Smooth muscle cell (in vitro differentiated cells): ENCODE results near the gene CDRT4. TPM values are rescaled to one million over a fixed set of nuclear protein-coding genes. Genes with fewer than 3 reads are reported as not detected.

Experiments
- DNase-seq: peaks from one replicate; lab custom pipeline; 2025; ENCODE audit not compliant: unreplicated experiment; lab: John Stamatoyannopoulos, UW
- H2AFZ ChIP-seq: fragments of 200-600 bp; sonication (generic); 2 replicates; pipeline ENCODE4 v1.6.0; 2016; ENCODE audit warnings: antibody characterized with exemption, low read depth, mild to moderate bottlenecking
- H3F3A ChIP-seq: fragments of 200-600 bp; sonication (generic); 2 replicates; pipeline ENCODE4 v1.6.0; 2017; ENCODE audit warnings: antibody characterized with exemption, low read depth
- H3K27ac ChIP-seq: fragments of 200-600 bp; sonication (generic); 2 replicates; pipeline ENCODE4 v1.5.1; 2016; ENCODE audit warnings: low read depth, mild to moderate bottlenecking
- H3K27me3 ChIP-seq: fragments of 200-600 bp; sonication (generic); 2 replicates; pipeline ENCODE4 v1.6.1; 2016; ENCODE audit warnings: low read depth, mild to moderate bottlenecking
- H3K36me3 ChIP-seq: fragments of 200-600 bp; sonication (generic); 2 replicates; pipeline ENCODE4 v1.5.1; 2016; ENCODE audit warnings: low read depth
- H3K4me1 ChIP-seq: fragments of 200-600 bp; sonication (generic); 2 replicates; pipeline ENCODE4 v1.5.1; 2016; ENCODE audit warnings: low read depth
- H3K4me2 ChIP-seq: fragments of 200-600 bp; sonication (generic); 2 replicates; pipeline ENCODE4 v1.6.0; 2016; ENCODE audit warnings: mild to moderate bottlenecking
- H3K4me3 ChIP-seq: fragments of 200-600 bp; sonication (generic); 2 replicates; pipeline ENCODE4 v1.5.1; 2016; ENCODE audit warnings: mild to moderate bottlenecking
- H3K79me2 ChIP-seq: fragments of 200-600 bp; sonication (generic); 2 replicates; pipeline ENCODE4 v1.6.0; 2016; ENCODE audit warnings: low read depth, mild to moderate bottlenecking
- H3K9ac ChIP-seq: fragments of 200-600 bp; sonication (generic); 2 replicates; pipeline ENCODE4 v1.6.0; 2016; ENCODE audit warnings: low read depth
- H3K9me3 ChIP-seq: fragments of 200-600 bp; sonication (generic); replicated peaks from 2 replicates; pipeline ENCODE4 v1.5.1; 2016; ENCODE audit warnings: low read depth
- H4K20me1 ChIP-seq: fragments of 200-600 bp; sonication (generic); 2 replicates; pipeline ENCODE4 v1.6.0; 2016; ENCODE audit warnings: low read depth
- whole genome bisulfite sequencing: methylation state at CpG from one replicate; pipeline ENCODE4 v1.1.7; 2016; ENCODE audit warnings: low lambda C conversion rate; 5-methylcytosine and 5-hydroxymethylcytosine counted together
- polyA plus RNA-seq: library from polyadenylated mRNA; unstranded; fragments of >200 nt; fragmentation: Nextera tagmentation; extraction: Ambion mirVana; gene quantifications from 2 replicates; pipeline ENCODE4 v1.2.1, GENCODE V29; 2016
- total RNA-seq: library from RNA; depleted of rRNA; stranded (reverse); fragments of >200 nt; gene quantifications from 2 replicates; pipeline ENCODE4 v1.2.3, GENCODE V29; 2014
- TF ChIP-seq, protein P1 (sequence below): fragments of 200-600 bp; sonication (generic); IDR thresholded peaks from 2 replicates; pipeline ENCODE4 v1.5.1; 2017; ENCODE audit warnings: borderline replicate concordance, mild to moderate bottlenecking, antibody characterized with exemption; ENCODE audit not compliant: insufficient read depth, poor library complexity, severe bottlenecking

The CDRT4 gene
- total and polyA plus RNA-seq, 2 experiments from 2014 or later = 0.45 to 4.2 TPM

GRCh38 chr17:15452746-15453145, 14.7 kb downstream of the CDRT4 start:
- TF ChIP-seq, protein P1, sequence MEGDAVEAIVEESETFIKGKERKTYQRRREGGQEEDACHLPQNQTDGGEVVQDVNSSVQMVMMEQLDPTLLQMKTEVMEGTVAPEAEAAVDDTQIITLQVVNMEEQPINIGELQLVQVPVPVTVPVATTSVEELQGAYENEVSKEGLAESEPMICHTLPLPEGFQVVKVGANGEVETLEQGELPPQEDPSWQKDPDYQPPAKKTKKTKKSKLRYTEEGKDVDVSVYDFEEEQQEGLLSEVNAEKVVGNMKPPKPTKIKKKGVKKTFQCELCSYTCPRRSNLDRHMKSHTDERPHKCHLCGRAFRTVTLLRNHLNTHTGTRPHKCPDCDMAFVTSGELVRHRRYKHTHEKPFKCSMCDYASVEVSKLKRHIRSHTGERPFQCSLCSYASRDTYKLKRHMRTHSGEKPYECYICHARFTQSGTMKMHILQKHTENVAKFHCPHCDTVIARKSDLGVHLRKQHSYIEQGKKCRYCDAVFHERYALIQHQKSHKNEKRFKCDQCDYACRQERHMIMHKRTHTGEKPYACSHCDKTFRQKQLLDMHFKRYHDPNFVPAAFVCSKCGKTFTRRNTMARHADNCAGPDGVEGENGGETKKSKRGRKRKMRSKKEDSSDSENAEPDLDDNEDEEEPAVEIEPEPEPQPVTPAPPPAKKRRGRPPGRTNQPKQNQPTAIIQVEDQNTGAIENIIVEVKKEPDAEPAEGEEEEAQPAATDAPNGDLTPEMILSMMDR = no peak
- WGBS = 25% methylated on average over 1 of the region's 1 CpG
- Histone ChIP-seq H3K9me3 (no peaks in the 10 kb centered on the region), H3K4me3 (no peak overlapping the region), H4K20me1 (no peaks in the 10 kb centered on the region), H3K9ac (no peak overlapping the region), H3K27me3 (no peaks in the 10 kb centered on the region), H3K4me1 (no peaks in the 10 kb centered on the region), H3K4me2 (no peak overlapping the region), H2AFZ (no peak overlapping the region), H3K27ac (no peak overlapping the region), H3K79me2 (no peaks in the 10 kb centered on the region), H3F3A (no peaks in the 10 kb centered on the region), H3K36me3 (no peaks in the 10 kb centered on the region)
- DNase-seq = no peak

- H3K4me2 ChIP-seq = no peak overlapping the region
- H3K79me2 ChIP-seq = no peaks in the 10 kb centered on the region
- no peak overlapping the region for H2AFZ ChIP-seq
- no peak overlapping the region for H3K4me3 ChIP-seq
- H3K9me3 ChIP-seq = no peaks in the 10 kb centered on the region
- H3K4me1 ChIP-seq = no peaks in the 10 kb centered on the region
- TF ChIP-seq, protein P1 = no peak
- H3K27me3 ChIP-seq = no peaks in the 10 kb centered on the region
- H3K27ac ChIP-seq = no peak overlapping the region
- H3F3A ChIP-seq = no peaks in the 10 kb centered on the region
- DNase-seq = no peak
- WGBS = 69% methylated on average over 3 of the region's 3 CpGs
- H3K9ac ChIP-seq = no peak overlapping the region
- H3K36me3 ChIP-seq = no peaks in the 10 kb centered on the region
- no peaks in the 10 kb centered on the region for H4K20me1 ChIP-seq
Observed at GRCh38 chr17:15451680-15452079, 15.7 kb downstream of the CDRT4 start.

DNA sequence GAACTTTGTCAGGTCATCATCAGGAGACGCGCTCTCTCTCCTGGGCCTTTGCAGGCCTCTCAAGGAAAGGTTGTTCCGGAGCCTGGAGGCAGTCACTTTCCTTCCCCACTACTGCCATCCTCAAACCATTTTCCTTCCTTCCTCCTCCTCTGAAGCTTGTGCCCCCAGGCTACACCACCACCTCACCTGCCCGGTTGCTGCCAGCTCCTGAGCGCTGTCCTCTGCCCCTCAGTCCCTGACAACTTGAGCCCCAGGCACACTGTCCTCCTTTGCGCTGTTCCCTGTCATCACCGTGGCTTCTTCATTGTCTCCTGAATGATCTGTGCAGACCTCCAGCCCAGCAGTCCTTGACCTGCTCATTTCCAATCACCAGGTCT, 18.9 kb downstream of the CDRT4 start:
- H3K27ac ChIP-seq = no peak overlapping the region
- H3K27me3 ChIP-seq = no peaks in the 10 kb centered on the region
- H3K36me3 ChIP-seq = no peaks in the 10 kb centered on the region
- no peak overlapping the region for H2AFZ ChIP-seq
- no peaks in the 10 kb centered on the region for H3K9me3 ChIP-seq
- no peak for DNase-seq
- H3F3A ChIP-seq = peaks cover 10% of the 10 kb centered on the region
- peaks cover 3% of the 10 kb centered on the region for H4K20me1 ChIP-seq
- no peaks in the 10 kb centered on the region for H3K79me2 ChIP-seq
- no peaks in the 10 kb centered on the region for H3K4me1 ChIP-seq
- no peak overlapping the region for H3K4me3 ChIP-seq
- no peak overlapping the region for H3K4me2 ChIP-seq
- 96% methylated on average over 7 of the region's 7 CpGs for WGBS
- TF ChIP-seq, protein P1 = no peak
- H3K9ac ChIP-seq = no peak overlapping the region

GRCh38 chr17:15447928-15448579, 19.4 kb downstream of the CDRT4 start:
- TF ChIP-seq, protein P1 = no peak
- Histone ChIP-seq H3K4me3 (no peak overlapping the region), H3F3A (peaks cover 10% of the 10 kb centered on the region), H3K79me2 (no peaks in the 10 kb centered on the region), H3K4me2 (no peak overlapping the region), H3K4me1 (no peaks in the 10 kb centered on the region), H3K27ac (no peak overlapping the region), H3K9ac (no peak overlapping the region), H3K36me3 (no peaks in the 10 kb centered on the region), H3K27me3 (no peaks in the 10 kb centered on the region), H3K9me3 (no peaks in the 10 kb centered on the region), H4K20me1 (peaks cover 3% of the 10 kb centered on the region), H2AFZ (no peak overlapping the region)
- DNase-seq = no peak
- WGBS = 82% methylated on average over 6 of the region's 6 CpGs
